CD4-positive, alpha-beta T cell treated with Interleukin-15 for 1 hour (primary cell): ENCODE data around the gene MIB1.

ENCODE experiments used
- DNase-seq: peaks from one replicate; pipeline ENCODE4 v3.0.0-alpha.2; 2020

Gene MIB1

DNA sequence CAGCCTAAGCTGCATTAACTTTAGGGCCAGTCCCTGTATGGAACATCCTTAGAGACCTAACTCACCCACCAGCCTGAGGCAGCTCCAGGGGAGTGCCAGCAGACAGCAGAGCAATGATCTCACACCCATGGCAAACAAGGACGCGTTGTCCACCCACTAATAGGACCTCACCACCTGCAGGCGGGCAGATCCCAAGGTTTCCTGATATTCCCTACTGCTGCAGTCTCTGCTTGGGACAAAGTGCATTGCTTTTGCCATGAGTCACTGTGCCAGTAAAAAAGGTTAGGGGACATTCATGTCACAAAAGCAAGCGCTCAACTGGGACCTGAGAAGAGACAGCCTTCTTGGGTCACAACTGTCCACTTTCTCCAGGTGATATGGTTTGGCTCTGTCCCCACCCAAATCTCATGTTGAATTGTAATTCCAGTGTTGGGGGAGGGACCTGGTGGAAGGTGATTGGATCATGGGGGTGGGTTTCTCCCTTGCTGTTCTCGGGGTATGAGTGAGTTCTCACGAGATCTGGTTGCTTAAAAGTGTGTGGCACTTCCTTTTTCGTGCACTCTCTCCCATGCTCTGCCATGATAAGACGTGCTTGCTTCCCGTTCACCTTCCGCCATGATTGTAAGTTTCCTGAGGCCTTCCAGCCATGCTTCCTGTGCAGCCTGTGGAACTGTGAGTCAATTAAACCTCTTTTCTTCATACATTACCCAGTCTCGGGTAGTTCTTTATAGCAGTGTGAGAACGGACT lies 160.2 kb downstream of the MIB1 start:
- no peak for DNase-seq

GRCh38 chr18:21901423-21901945 lies 160.9 kb downstream of the MIB1 start:
- no peak for DNase-seq

- DNase-seq = no peak
Observed at GRCh38 chr18:21903709-21904108, 163.1 kb downstream of the MIB1 start.

DNA sequence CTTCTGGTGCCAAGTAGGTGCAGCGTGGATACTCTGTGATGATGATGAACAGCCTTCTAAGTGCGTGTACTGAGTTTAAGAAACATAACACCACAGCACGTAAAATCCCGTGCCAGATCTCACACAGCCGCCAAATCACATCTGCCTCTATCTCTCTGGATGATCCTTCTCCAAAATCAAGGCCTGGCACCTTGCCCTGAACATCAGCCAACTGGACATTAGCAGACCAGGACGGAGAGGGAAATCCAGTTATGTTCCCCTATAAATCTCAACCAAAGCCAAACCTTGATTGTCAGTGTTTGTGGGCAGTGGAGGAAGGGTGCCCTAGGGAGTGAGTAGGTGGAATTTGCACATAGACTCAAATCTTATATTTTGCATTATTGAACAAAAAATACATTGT lies 164.3 kb downstream of the MIB1 start:
- no peak for DNase-seq

DNA sequence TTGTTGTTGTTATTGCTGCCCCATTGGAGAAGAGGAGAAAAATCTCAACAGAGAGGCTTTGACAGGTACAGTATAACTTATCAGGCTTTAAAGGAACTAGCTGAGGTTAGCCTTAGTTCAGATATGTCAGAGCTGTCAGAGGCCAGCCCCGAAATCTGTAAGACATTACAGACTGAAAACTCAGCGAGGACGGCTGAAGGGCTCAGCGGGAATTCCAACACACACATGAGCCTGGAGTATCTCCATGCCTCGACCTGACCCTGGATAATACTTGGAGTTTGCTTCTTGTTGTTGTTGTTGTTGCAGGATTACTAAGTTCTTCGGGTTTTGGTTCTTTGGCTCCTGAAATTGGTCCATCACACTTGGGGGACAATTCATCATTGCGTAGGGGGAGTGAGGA lies 166.9 kb downstream of the MIB1 start:
- no peak for DNase-seq

- no peak for DNase-seq
Observed at GRCh38 chr18:21908711-21909110, 168.1 kb downstream of the MIB1 start.

- DNase-seq = no peak
Observed at GRCh38 chr18:21910906-21911305, 170.3 kb downstream of the MIB1 start.

DNA sequence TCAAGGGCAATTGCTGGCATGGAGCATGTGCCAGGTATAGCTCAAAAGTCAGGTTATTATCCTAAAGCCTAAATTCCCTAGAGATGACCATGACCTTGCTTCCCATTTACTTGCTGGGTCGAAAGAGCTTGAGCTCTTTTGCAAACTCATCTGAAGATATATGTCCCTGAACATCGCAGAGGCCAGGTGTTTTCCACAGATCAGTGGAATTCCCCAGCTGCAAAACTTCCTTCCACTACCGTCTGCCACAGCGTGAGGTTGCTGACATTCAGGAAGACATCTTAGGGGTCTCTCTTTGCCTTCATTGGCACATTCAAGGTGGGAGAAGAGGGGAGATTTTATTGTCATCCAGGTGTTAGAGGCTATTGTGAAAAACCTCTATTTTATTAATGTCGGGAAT lies 171.0 kb downstream of the MIB1 start:
- DNase-seq = no peak

GRCh38 chr18:21912339-21913239 lies 172.0 kb downstream of the MIB1 start:
- no peak for DNase-seq

DNA sequence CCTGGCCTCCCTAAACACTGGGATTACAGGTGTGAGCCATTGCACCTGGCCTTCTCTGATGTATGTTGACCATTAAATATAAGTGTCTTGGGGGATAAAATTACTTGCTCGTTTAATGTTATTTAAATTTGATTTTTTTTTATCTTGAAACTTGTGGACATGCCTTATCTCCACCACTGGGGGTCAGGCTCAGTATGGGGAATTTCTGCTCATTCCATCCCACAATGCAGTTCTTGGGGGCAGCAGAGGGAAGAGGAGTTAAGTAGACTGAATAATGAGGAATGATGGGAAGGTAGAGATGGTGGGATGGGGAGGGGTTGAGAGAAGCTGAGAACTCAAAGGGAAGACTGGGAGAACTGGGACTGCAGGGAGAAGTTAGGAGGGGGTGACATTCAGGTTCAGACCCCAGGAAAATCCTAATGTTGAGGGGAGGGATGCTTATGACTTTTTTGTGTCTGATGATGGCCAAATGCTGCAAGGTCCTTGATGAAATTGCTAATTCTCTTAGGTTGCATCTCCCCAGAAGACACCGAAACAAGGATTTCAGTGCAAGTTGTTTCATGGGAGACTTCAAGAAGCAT lies 174.2 kb downstream of the MIB1 start:
- DNase-seq = no peak

GRCh38 chr18:21915546-21915945 lies 175.0 kb downstream of the MIB1 start:
- DNase-seq = no peak

- no peak for DNase-seq
Observed at GRCh38 chr18:21916594-21916993, 176.0 kb downstream of the MIB1 start.

GRCh38 chr18:21918693-21919092 lies 178.1 kb downstream of the MIB1 start:
- DNase-seq = no peak
